ENCODE data around the gene OXGR1.
A peak's percentile ranks its signal among the peaks of the same experiment; 100 is the strongest.

OXGR1 gene

DNA sequence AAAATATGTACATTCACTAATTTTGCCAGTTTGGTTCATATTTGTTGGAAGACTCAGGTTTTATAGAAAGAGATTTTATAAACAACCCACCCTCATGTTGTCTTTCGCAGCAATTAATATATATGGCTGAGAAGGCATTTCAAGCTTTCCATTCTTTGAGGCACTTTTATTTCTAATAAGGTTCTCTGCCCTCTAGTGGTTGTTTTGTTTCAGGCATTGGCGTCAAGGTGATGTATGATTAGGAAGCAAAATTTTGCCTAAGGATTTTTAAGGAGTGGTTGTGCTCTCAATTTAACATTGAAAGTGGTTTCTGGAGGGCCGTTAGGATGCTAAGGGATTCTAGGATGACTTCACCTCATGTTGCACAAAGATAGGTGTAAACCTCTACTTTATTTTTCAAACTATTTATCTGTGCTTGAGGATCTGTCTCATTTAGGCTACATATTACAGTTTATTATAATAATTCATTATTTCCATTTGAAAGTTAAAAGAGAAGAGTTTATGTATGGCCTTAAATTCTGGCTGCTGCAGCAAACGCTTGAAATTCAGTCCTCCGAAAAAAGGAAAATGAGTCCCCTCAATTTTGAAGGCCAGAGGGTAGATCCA, 35.9 kb downstream of the OXGR1 start:
- peak; percentile 21 for DNase-seq

DNA sequence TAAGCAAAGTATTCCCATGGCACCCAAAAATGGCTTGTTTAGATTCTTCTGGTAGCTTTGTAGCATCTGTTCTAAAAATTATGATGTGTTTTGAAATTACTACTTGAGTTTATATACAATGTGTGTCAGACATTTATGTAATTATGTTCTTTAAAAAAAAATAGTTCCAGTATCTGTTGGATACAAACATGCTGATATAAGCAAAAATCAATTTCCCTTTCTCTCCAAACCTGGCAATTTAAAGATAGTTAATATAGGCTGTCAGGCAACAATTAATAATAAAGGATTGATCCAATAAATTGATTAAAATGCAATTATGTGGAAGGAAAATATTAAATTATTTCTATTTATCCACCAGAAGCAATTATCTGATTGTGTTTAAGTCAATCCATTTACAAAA, 41.7 kb downstream of the OXGR1 start:
- no peak for DNase-seq

DNA sequence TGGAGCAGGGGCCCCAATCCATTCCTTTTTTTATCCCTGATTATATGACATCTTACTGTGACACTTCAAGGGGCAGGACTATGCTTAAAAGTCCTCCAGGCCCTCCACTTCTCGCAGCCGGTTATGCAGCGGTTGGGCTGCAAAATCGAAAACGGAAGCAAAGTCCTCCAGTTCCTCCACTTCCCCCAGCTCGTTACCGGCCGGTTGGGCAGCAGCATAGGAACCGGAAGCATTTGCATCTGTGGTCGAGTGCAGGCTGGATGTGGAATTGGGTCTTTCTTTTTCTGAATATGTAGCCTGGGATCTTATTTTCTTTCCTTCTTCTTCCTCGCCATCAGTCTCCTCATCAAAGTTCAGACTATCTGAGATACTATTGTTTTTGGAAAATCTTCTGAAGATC, 46.1 kb downstream of the OXGR1 start:
- no peak for DNase-seq

DNA sequence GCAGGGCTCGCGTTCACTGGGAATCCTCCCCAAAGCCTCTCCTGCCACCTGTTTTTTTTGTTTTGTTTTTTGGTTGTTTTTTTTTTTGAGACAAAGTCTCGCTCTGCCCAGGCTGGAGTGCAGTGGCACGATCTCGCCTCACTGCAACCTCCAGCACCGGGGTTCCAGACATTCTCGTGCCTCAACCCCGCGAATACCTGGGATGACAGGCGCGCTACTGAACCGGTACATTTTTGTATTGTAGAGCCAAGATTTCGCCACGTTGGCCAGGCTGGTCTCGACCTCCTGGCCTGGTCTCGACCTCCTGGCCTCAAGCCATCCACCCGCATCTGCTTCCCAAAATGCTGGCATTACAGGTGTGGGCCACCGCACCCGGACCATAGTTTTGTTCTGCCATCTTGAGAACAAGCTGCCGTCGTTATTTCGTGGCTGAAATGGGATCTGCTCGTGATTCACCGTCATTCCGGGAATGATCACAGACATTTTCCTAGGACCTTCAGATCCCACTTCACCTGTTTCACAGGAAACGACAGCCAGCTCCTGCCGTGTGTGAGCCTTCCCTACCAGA, 46.8 kb downstream of the OXGR1 start:
- no peak for DNase-seq

DNA sequence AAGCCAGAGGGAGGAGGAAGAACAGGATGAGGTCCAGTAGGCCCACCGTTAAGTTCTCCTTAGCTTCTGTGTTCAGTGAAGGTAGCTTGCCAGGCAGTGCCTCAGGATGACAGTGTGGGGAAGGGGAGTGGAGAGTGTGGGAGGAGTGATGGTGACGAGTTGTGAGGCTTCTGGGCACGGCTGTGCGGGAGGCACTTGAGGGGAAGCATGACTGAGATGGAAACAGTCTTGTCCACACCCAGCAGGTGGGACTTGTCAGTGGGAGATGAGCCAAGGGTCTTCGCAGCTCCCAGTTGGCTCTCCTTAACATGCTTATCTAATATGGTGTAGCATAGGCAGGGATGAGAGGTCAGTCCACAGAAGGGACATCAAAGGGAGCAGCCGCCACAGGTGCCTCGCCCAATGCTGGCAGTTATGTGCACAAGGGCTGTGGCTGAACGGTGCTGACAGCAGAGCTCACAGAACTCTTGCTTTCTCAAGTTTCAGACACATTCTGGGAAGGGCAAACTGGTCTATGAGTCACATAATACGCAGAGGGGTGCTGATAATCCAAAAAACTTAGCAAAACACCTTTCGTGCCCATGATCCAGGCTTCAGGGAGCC, 47.5 kb downstream of the OXGR1 start:
- no peak for DNase-seq

DNA sequence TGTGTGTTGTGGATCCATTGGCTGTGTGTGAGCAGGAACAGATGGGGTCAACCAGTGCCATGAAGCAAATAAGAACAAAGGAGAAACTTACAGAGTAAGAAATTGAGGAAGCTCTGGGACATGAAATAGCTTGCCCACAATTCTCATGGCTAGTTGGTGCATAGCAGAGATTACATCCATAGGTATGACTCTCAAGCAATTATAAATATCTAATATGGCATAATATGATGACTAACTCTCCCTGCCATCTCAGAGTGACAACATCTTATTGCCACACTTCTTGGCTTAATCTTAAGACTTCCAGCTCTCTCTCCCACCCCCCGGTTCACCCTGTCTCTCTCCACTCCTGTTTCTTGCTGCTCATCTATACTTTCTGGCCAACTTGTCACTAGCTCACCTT, 53.3 kb downstream of the OXGR1 start:
- no peak for DNase-seq

DNA sequence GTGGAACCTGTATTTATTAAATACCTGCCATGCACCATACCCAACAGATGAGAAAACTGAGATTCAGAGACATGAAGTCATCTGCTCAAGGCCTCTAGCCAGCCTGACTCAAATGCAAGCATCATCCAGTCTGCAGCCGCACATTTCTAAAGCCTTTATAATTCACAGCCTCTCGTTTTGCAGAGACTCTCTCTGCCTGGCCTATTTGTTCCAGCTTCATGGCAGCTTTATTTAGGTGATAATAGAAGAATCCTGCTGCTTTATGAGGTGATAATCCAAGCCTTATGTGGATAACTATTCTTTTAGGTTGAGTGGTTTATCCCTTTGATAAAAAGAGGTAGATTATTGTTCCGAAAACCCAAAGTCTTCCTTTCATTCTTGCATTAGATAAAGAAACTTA, 58.4 kb downstream of the OXGR1 start:
- no peak for DNase-seq

All from activated CD4-positive, alpha-beta T cell treated with anti-CD3 and anti-CD28 coated beads, Interleukin-10, Interleukin-2, amounts not matched to agents 100 ng/mL and 50 ng/mL, durations not matched to agents 16 hours and 8 hours (primary cell).